Fibroblast of skin of right biceps (primary cell): Measurements from ENCODE around the gene MICAL2.

Source experiments
- DNase-seq: peaks from one replicate; pipeline ENCODE4 v3.0.0-alpha.2; 2013

Gene MICAL2

DNA sequence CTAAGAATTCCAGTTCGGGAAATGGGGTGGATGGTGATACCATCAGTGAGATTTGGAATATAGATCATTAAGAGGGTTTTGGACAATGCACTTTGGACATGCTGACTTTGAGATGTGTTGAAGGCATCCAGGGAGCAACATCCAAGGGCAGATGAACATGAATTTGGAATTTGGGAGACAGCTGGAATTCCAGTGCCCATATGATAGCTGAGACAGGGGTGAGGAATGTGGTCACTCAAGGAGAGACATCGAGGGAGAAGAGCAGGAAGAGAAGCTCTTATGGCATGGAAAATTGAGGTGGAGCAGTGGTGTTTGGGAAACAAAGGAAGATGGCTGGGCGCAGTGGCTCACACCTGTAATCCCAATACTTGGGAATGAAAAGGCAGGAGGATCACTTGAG lies 11.8 kb upstream of the MICAL2 start:
- DNase-seq: no peak

DNA sequence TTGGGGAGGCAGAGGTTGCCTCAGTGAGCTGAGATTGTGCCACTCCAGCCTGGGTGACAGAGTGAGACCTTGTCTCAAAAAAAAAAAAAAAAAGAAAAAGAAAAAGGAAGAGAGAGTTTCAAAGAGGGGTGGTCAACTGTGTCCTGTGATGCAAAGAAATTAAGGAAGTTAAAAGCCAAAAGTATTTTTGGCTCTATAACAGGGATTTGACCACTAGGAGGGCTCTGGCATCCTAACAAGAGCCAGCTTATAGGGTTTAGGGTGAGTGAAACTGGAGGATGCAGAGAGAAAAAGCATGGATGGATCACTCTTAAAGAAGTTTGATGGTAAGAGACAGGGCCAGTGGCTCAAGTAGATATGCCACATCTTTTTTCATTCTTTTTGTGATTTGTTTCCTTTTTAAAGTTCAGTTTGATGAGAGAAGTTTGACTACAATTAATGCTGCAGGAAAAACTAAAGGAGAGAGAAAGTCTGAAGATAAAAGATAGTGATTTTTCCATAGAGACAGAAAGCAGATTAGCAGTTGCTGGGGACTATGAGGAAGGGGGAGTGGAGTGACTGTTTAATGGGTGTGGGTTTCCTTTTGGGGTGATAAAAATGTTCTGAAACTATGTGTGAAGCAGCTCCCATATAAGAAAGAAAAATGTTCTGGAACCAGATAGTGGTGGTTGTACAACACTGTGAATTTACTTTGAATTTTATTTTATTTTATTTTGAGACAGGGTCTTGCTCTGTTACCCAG lies 11.1 kb upstream of the MICAL2 start:
- DNase-seq: no peak

DNA sequence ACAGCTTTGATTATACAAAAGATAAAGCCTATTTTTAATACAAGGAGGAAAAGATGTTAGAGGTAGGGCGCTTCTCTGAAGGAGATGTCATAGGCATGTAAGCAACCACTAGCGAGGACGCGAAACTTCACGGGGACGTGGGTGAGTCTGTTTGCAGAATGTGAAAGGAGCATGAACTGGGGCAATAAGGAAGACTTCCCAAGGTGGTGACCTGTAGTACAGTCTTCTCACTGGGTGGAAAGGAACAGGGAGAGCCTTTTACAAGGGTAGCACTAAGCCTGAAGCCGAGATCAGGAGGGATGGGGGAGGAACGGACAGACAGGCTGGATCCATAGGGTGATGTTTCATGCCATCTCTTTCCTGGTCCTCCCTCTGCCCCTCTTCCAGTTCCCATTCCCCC lies 10.0 kb upstream of the MICAL2 start:
- no peak for DNase-seq

DNA sequence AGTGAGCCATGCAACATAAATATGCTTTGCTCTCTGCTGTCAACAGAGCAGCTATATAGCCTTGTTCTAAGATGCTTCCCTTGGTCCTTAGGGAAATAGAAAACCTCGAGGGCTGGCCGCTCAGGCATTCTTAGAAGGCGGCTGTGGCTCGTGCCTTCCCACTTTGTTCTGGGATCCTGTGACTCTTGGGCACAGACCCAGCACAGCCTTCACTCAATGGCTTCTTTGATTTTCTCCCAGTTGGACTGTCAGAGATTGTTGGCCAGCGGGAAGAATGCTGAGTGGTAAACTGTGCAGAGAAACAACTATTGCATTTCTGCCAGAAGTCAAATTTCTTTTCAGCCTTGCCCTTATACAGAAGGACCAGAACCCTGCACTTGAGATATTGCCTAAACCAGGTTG lies 9.5 kb upstream of the MICAL2 start:
- DNase-seq: peak; percentile 45

DNA sequence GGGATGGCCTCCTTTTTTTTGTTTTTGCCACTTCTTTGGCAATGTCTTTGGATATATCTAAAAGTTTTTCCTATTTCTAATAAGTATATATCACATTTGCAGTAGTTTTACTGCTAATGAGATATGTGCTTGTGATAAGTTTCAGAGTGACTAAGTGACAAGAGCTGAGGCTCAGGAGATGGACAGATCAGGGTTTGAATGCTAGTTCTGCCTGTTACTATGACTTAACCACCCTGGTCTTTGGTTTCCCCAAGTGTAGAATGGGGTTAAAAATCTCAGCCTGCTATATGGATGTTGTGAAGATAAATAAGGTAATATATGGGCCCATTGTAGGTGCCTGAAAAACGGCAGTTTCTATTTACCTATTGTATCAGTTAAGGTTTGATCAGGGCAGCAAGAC lies 9.1 kb upstream of the MICAL2 start:
- no peak for DNase-seq

DNA sequence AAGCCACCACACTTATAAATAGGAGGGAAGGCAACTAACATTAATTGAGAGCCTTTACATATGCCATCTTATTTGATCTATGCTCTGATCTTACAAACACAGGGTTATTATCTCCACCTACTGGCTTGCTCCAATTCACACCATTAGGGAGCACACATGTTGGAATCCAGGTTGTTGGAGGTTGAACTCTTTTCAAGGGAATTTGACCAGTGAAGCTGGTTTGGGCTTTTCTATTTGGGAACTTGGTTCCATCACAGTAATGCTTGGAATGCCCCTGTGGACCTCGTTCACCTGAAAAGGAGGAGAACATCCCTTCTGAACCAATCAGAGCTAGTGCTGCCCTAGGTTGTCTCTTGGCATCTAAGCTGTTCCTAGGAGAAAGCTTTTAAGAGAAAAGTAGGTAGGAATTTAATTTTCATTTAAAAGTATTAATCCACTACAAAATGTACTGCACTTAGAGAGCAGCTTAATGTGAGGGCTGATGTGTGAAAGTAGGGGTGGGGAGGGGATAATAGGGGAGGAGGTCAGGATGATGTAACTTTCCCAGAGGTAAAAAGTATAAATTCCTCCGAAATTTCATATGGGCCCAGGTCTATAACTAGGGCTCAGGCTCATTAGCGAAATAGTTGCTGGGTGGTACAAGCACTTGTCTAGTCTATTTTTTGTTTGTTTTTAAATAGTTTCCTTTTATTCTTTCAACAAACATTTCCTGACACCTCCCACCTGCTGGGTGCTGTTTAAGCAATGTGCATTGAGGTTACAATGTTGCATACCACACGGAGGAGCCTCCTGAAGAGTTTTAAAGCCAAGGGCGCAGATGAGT lies 7.6 kb upstream of the MICAL2 start:
- DNase-seq: no peak

DNA sequence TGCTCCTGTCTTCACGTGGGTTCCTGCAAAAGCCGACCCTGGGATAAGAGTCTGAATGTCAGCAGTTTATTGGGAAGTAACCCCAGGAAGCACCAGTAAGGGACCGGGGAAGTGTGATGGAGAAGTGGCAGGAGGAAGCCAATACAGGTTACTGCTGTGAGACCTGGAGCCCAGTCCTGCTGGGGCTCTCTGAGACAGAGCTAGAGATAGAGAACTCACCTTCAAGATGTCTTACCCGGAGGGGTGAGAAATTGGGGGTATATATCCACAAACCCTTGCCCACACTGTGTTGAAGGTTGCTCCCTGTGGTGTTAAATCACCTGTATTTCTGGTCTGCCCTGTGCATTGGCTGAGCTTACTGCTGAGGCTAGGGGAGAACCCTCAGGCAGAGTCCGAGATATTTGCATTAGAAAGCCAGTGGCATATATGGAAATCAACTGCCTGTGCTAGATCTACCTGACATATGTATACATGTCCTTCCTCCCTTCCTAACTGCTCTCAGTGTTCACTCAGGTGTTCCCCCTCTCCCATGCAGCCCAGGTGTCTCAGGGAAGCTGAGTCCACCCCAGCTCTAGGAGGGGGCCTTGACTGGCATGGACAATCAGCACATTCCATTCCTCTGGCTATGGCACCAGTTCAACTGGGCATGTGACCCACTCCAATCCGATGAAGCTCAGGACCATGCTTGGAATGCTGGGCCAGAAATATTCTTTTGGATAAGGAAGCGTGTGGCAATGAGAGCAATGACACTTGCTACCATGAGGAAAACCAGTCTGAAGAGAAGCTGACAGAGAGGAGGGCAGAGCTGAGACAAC lies 6.8 kb upstream of the MICAL2 start:
- no peak for DNase-seq

DNA sequence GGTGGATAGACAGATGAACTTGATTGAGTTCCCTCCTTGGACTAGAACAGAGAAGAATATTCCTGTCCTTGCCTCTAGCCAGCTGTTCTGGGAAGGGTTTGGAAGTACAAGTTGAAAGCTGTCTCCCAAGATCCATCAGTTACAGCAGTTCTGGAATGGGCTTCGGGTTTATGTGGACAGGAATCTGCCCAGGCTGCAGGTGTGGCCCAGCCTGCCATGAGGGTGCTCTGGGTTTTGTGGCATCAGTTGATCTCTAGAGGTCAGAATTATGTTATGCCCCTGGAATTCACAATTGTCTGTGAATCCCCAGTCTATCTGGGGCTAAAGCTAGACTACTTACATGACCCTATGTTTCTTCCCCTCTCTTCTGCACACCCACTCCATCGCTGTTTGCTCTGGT lies 4.9 kb upstream of the MICAL2 start:
- no peak for DNase-seq

DNA sequence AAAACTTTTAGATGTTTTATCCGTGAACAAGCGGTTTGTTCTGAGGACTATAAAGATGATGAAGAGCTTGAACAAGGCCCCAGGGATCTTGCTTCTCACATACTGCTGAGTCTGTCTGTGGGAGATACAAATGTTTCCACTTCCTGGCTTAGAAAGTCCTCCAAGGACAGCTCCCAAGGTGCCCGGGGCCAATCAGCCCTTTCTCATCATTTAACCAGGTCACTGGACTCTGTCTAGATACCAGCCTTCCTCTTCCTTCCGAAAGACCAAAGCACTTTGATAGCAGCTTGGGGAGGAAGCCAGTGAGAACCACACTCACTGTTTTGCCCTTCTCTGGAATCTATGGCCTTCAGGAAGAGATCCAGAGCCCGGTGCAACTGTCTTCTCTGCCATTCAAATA lies 4.3 kb upstream of the MICAL2 start:
- no peak for DNase-seq

DNA sequence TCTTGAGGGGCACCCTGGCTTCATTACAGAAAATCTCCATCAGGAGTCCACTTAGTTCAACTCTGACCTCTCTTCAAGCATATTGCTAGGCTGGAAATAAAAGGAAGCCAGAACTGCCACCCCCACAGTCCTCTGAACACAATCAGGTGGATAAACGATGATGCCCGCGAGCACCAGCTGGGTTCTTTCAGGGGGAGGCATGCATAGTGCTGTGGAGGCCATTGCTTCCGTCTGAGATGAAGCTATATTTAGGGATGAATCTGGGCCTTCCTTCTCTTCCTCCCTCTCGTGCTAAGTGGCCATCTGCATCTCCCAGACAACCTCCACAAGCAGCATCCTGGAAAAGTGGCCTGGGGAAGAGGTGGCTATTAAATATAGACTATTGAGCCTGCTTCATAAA lies 3.9 kb upstream of the MICAL2 start:
- DNase-seq: no peak

DNA sequence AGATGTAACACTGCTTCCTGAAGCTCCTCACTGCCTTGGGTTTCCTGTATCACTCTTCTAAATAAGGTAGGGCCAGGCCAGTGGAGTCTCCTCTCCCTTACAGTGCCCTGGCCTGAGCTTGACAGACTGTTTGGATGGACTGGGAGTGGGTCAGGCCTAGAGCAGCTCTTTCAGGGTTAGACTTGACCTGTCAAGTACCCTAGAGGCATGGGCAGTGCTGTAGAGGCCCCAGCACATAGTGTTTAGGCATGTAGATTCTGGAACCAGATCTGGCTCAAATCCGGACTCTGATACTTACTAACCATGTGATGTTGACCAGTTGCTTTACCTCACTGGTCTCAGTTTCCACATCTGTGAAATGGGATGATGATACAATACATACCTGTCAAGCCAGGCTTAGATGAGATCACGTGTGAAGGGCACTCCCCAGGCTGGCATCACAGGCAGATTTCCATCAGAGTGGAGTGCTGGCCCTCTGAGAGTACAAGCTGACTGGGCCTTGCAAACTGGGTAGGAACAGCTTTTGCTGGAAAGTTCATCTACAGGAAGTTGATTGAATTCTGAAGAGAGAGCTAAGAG lies 1.4 kb upstream of the MICAL2 start:
- DNase-seq: no peak

DNA sequence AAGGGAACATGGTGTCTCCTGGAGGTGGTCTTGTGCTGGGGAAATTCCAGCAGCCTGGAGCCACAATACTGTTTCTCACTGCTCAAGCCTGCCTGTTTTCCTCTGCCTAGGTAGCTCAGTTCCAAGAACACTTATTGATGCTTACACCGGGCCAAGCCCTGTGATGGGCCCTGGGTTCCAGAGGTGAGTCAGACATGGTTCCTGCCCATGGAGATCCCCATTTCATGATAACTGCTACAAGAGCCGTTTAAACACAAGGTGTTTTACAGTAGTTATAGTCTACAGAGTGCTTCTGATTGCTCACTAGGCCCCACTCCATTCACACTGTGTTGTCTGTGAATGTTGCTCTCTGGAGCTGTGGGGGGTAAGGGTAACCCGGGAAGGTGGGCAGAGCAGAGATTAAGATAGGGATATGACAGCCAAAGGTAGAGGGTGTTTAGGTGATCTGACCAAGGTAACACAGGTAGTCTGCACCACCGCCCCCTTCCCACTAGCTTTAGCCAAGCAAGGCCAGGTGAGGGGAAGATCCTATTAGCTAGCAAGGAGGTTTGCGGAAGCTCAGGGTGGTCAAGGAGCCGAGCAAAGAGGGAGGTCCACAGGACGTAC lies 696 bp upstream of the MICAL2 start:
- DNase-seq: no peak

DNA sequence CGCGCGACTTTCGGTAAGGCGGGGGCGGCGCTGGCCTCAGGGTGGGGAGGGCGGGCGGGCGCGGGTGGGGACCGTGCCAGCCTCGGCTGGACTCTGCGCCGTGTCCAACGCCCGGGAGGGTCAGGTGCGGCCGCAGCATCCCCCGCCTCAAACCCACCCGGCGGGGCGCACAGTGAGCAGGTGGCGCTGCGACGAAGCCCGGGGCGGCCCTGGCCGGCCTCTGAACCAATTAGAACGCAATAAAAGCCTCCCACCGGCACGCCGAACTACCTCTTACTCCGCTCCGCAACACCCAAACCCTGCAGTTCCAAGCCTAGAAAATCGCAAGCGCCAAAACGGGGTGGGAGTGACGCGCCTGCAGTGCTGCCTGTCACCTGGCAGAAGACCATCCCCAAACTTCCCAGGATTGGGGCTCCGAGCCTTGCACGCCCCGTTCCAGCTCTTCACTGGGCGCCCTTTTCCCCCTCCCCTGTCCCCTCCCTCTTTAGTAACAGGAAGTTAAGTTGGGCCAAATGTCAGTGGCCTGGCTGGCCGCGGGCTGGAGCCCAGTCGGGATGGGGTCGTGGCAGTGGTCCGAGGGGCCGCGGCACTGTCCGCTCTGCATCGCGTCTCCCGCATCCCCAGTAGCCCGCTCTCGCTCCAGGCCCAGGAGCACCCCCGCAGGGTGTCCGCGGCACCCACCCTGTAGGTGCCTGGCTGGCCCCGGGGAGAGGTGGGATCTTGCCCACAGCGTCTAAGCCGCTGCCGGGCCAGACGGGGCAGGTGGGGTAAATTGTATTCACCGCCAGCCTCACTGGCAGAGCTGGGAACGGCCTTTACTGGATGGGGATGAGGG lies 541 bp downstream of the MICAL2 start:
- DNase-seq: no peak

DNA sequence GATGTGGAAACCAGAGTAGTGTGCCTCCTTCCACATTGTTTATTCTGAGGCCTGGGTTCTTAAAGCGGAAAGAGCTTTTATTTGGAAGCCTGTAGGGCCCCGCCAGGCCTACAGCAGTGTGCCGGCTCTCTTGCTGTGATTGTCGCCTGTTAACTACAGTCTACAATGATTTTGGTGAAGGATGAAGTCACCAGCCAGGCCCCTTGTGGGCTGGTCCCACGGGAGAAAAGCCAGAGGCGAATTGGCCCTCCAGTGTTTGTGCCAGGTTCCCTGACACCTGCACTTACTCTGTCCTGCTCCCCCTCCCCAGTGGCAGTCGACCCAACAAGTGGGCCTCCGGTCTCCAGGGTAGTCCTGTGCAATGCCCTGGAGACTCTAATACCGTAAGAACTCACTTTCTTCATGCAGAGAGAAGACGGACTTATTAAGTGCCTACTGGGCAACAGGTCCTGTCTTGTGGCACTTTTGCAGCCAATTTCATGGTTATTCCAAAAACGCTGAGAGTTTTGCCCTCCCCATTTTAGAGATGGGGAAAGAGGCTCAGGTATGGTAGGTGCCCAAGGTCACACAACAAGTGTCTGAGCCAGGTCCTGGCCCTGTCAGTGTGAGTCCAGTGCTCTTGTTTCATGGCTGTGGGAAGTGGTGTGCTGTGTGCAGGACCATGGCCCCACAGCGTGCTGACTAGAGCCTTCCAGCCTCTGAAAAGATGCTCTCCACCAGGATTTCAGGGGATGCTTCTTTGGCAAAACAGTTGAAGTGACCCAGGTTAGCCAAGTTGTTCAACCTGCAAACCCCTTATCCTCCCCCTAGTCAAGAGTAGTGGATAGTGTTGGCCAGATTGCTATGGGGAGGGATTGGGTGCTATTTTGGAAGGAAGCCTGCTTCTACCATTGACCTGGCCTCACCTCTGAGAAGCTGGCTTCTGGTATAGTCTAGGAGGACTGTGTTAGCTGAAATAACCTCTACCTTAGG lies 1.4 kb downstream of the MICAL2 start:
- no peak for DNase-seq

DNA sequence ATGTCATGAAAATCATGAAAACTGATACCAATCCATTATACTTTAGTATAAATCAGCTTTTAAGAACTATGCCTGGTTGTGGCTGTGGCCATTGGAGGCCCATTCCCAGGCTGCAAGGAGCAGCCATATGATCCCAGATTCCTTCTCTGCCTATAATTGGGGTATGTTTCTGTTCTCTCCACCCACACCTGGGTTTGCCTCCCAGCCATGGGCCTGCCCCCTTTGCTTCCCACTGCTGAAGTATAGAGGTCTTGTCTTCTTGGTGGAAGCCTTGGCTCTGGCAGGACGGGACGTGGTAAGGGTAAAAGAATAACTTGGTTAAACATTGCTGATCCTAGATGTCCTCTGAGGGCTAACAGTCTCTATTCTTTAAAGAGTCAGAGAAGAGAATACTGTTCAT lies 2.4 kb downstream of the MICAL2 start:
- DNase-seq: no peak

DNA sequence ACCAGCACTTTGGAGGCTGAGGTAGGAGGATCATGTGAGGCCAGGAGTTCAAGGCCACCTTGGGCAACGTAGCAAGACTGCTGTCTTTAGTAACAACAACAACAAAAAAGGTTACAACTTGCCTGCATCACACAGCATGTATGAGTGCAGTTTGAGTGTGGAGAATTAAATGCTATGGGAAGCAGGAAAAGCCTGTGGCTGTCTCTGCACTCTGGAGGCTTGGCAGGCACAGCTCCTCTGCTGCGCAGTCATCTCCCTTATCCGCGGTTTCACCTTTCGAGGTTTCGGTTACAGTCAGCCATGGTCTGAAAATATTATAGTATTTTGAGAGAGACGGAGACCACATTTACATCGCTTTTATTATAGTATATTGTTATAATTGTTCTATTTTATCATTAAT lies 2.9 kb downstream of the MICAL2 start:
- DNase-seq: no peak

DNA sequence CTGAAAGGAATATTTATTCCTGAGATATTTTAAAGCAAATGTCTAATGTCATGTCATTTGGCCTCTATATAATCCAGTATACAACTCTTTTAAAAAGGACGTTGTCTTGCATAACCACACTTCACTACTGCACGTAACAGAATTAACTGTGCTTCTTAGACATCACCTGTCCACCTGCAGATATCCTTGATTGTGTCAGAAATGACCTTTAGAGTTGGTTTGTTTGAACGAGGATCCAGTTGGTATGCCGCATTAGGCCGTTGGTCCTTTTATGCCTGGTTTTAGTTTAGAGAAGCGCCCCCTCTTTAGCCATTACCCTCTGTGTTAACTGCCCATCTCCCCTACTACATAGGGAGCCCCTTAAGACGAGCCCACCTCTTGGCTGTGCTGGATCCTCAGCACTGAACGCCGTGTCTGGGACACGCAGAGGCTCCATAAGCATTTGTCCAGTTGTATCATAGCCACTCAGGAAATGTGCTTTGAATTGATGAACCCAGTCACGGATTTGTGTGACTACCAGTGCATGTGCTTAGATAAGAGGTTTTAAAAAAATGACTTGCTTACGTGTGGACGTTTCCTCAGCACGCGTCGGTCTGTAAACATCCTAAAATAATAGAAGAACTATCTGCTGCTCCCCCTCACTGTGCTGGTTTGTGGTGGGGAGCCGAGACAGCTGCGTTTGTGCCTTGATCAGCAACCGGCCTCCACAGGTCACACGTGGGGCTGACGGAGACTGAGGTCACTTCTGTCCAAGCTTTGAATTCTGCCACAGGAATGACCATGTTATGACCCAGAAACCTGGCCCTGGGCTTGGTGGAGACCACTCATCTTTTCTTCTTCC lies 4.0 kb downstream of the MICAL2 start:
- DNase-seq: no peak

DNA sequence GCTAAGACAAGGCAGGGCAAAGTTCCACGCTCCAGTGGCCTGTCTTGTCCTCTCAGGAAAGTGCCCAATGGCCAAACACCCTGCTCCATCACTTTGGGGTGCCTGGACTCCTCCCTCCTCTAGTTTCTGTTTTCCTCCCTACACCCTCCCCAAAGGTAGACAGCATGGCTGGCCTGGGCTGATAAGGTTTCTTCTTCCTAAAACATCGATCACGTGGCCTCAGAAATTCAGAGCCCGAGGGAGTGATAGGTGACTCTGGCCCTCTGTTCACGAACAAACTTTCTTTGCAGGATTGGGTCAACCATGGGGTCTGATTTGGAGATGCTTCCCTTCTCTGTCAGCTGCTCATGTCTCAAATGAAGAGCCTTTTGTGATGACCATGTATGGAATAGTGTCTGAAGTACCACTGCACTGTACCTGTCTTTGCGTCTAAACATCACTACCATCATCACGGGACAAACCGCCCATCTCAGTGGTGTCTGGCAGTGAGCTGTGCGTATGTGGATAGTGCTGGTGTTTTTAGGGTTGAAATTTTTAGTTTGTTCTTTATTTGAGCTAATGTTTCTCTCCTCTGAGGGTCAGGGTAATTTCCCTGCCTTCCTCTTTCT lies 6.1 kb downstream of the MICAL2 start:
- no peak for DNase-seq

DNA sequence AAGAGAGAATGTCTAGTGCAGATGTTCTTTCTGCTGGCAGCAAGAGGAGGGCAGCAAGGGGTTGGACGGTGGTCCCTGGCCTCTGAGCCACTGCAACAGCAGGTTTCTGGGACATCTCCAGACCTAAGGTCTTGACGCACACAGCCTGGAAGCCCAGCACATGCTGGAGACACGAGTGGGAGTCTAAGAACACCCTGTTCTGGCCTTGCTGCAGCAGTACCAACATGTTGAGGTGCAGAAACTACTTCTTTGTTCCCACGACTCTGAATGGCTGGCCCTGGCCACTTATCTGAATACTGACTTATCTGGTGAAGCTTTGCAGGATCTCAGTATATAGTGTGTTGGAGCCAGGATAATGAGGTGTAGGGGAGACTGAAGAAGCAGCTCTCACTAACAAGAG lies 6.8 kb downstream of the MICAL2 start:
- DNase-seq: no peak
